Large intestine (tissue), 3 donors: ENCODE measurements around the gene DDX10. TPM values are rescaled to one million over a fixed set of nuclear protein-coding genes. Genes with fewer than 3 reads are reported as not detected.

ENCODE experiments used
- DNase-seq, 2 donors: peaks; one replicate each; pipeline versions ENCODE4 v3.0.0 to v3.0.0-alpha.2; 2013
- H3K27ac ChIP-seq: one replicate; pipeline ENCODE4 v1.5.1; 2013; ENCODE audit warnings: low read length
- H3K27me3 ChIP-seq: 2 replicates; pipeline ENCODE4 v1.6.1; 2013; ENCODE audit warnings: low read length; ENCODE audit not compliant: control insufficient read depth, insufficient read depth
- H3K36me3 ChIP-seq: 2 replicates; pipeline ENCODE4 v1.6.1; 2013; ENCODE audit warnings: low read length; ENCODE audit not compliant: control insufficient read depth, insufficient read depth
- H3K4me1 ChIP-seq: one replicate; pipeline ENCODE4 v1.6.1; 2013; ENCODE audit warnings: low read length; ENCODE audit not compliant: control insufficient read depth, insufficient read depth
- H3K4me3 ChIP-seq: one replicate; pipeline ENCODE4 v1.5.1; 2013; ENCODE audit warnings: low read length
- H3K9me3 ChIP-seq: one replicate; pipeline ENCODE4 v1.6.1; 2013; ENCODE audit warnings: mild to moderate bottlenecking, low read depth, low read length, moderate library complexity; ENCODE audit not compliant: control insufficient read depth
- WGBS: methylation state at CpG from one replicate; pipeline ENCODE4 v1.1.5; 2013; ENCODE audit warnings: low lambda C conversion rate; ENCODE audit not compliant: insufficient coverage; 5-methylcytosine and 5-hydroxymethylcytosine counted together
- polyA plus RNA-seq: library from polyadenylated mRNA; unstranded; fragments of 120-200 nt; gene quantifications from one replicate; pipeline ENCODE4 v1.2.1, GENCODE V29; 2013

DDX10 gene
- polyA plus RNA-seq, 1 donor = 17.8 TPM

- DNase-seq = no peak
- 95% methylated on average over 4 of the region's 7 CpGs for WGBS
- H3K4me1 ChIP-seq = no peaks in the 10 kb centered on the region
- H3K36me3 ChIP-seq = no peaks in the 10 kb centered on the region
- H3K27ac ChIP-seq = no peak overlapping the region
- H3K4me3 ChIP-seq = no peak overlapping the region
- no peaks in the 10 kb centered on the region for H3K27me3 ChIP-seq
- no peaks in the 10 kb centered on the region for H3K9me3 ChIP-seq
Measured at GRCh38 chr11:108927791-108928545, 263.1 kb downstream of the DDX10 start.

GRCh38 chr11:108929241-108929640 is 264.4 kb downstream of the DDX10 start:
- no peak overlapping the region for H3K4me3 ChIP-seq
- H3K9me3 ChIP-seq = no peaks in the 10 kb centered on the region
- DNase-seq = no peak
- no peak overlapping the region for H3K27ac ChIP-seq
- no CpG with 5 or more reads among the region's 1 CpG for WGBS
- no peaks in the 10 kb centered on the region for H3K27me3 ChIP-seq
- no peaks in the 10 kb centered on the region for H3K36me3 ChIP-seq
- H3K4me1 ChIP-seq = no peaks in the 10 kb centered on the region

GRCh38 chr11:108931168-108931567 is 266.3 kb downstream of the DDX10 start:
- Histone ChIP-seq H3K27me3 (no peaks in the 10 kb centered on the region), H3K4me3 (no peak overlapping the region), H3K36me3 (no peaks in the 10 kb centered on the region), H3K9me3 (no peaks in the 10 kb centered on the region), H3K27ac (no peak overlapping the region), H3K4me1 (no peaks in the 10 kb centered on the region)
- WGBS = no CpG with 5 or more reads among the region's 2 CpGs
- DNase-seq = no peak

GRCh38 chr11:108933630-108934029 is 268.8 kb downstream of the DDX10 start:
- no peaks in the 10 kb centered on the region for H3K4me1 ChIP-seq
- H3K27ac ChIP-seq = no peak overlapping the region
- no peaks in the 10 kb centered on the region for H3K27me3 ChIP-seq
- WGBS = 100% methylated on average over 1 of the region's 2 CpGs
- no peaks in the 10 kb centered on the region for H3K36me3 ChIP-seq
- DNase-seq = no peak
- H3K4me3 ChIP-seq = no peak overlapping the region
- no peaks in the 10 kb centered on the region for H3K9me3 ChIP-seq

GRCh38 chr11:108934289-108934688 is 269.4 kb downstream of the DDX10 start:
- no peak overlapping the region for H3K4me3 ChIP-seq
- H3K4me1 ChIP-seq = no peaks in the 10 kb centered on the region
- H3K27ac ChIP-seq = no peak overlapping the region
- no peaks in the 10 kb centered on the region for H3K9me3 ChIP-seq
- no peaks in the 10 kb centered on the region for H3K36me3 ChIP-seq
- no peaks in the 10 kb centered on the region for H3K27me3 ChIP-seq
- no peak for DNase-seq

- H3K9me3 ChIP-seq = no peaks in the 10 kb centered on the region
- H3K4me3 ChIP-seq = no peak overlapping the region
- H3K27ac ChIP-seq = no peak overlapping the region
- no peaks in the 10 kb centered on the region for H3K36me3 ChIP-seq
- 75% methylated on average over 1 of the region's 7 CpGs for WGBS
- no peaks in the 10 kb centered on the region for H3K4me1 ChIP-seq
- no peak for DNase-seq
- H3K27me3 ChIP-seq = no peaks in the 10 kb centered on the region
Measured at GRCh38 chr11:108934696-108935095, 269.8 kb downstream of the DDX10 start.

- no peak overlapping the region for H3K27ac ChIP-seq
- H3K4me3 ChIP-seq = no peak overlapping the region
- no peaks in the 10 kb centered on the region for H3K9me3 ChIP-seq
- H3K27me3 ChIP-seq = no peaks in the 10 kb centered on the region
- WGBS = 43% methylated on average over 3 of the region's 6 CpGs
- no peaks in the 10 kb centered on the region for H3K4me1 ChIP-seq
- H3K36me3 ChIP-seq = peaks cover 11% of the 10 kb centered on the region
- no peak for DNase-seq
Measured at GRCh38 chr11:108937746-108938145, 272.9 kb downstream of the DDX10 start.

- DNase-seq = no peak
- Histone ChIP-seq H3K4me1 (no peaks in the 10 kb centered on the region), H3K27me3 (no peaks in the 10 kb centered on the region), H3K9me3 (no peaks in the 10 kb centered on the region), H3K36me3 (peaks cover 11% of the 10 kb centered on the region), H3K27ac (no peak overlapping the region), H3K4me3 (no peak overlapping the region)
- WGBS = 67% methylated on average over 1 of the region's 1 CpG
Measured at GRCh38 chr11:108938604-108939003, 273.7 kb downstream of the DDX10 start.

GRCh38 chr11:108939135-108939534 is 274.3 kb downstream of the DDX10 start:
- H3K36me3 ChIP-seq = peaks cover 14% of the 10 kb centered on the region
- no peaks in the 10 kb centered on the region for H3K4me1 ChIP-seq
- WGBS = no CpG with 5 or more reads among the region's 1 CpG
- H3K9me3 ChIP-seq = no peaks in the 10 kb centered on the region
- DNase-seq = no peak
- H3K4me3 ChIP-seq = no peak overlapping the region
- H3K27me3 ChIP-seq = no peaks in the 10 kb centered on the region
- H3K27ac ChIP-seq = no peak overlapping the region

- no peak for DNase-seq
- no peaks in the 10 kb centered on the region for H3K27me3 ChIP-seq
- no peak overlapping the region for H3K27ac ChIP-seq
- no peaks in the 10 kb centered on the region for H3K9me3 ChIP-seq
- H3K36me3 ChIP-seq = peaks cover 14% of the 10 kb centered on the region
- H3K4me1 ChIP-seq = no peaks in the 10 kb centered on the region
- no peak overlapping the region for H3K4me3 ChIP-seq
- no CpG with 5 or more reads among the region's 4 CpGs for WGBS
Measured at GRCh38 chr11:108943853-108944252, 279.0 kb downstream of the DDX10 start.

GRCh38 chr11:108944471-108945178 is 279.8 kb downstream of the DDX10 start:
- Histone ChIP-seq H3K4me3 (no peak overlapping the region), H3K9me3 (no peaks in the 10 kb centered on the region), H3K27ac (no peak overlapping the region), H3K36me3 (peaks cover 14% of the 10 kb centered on the region), H3K4me1 (no peaks in the 10 kb centered on the region), H3K27me3 (no peaks in the 10 kb centered on the region)
- DNase-seq = no peak
- no CpG with 5 or more reads among the region's 6 CpGs for WGBS
